Measurements from ENCODE around the gene AJAP1. TPM values are rescaled to one million over a fixed set of nuclear protein-coding genes. Genes with fewer than 3 reads are reported as not detected.
"Not testable (repeated sequence)": the region's sequence is repeated elsewhere in the genome, so short reads cannot be mapped to it uniquely, and the experiment has no call there.

The AJAP1 gene
- total and polyA plus RNA-seq, 2 experiments from 2014 or later, result not detected

GRCh38 chr1:4617506-4617905 is 36.9 kb upstream of the AJAP1 start:
- Mint-ChIP-seq H3K27me3 (ENCODE audit: insufficient read depth, low read depth, poor library complexity) (peaks cover 9% of the 10 kb centered on the region), H3K27ac (no peak overlapping the region), H3K4me1 (peaks cover 5% of the 10 kb centered on the region; the same call in 1 of the 3 replicates), H3K36me3 (ENCODE audit: low read depth) (no peaks in the 10 kb centered on the region), H3K4me3 (no peak overlapping the region), H3K9me3 (no peaks in the 10 kb centered on the region; the same call in 2 of the 3 replicates)
- 0 out of 2 replicates have a peak, but pooled peaks cover 3% of the 10 kb centered on the region for H3K36me3 ChIP-seq (ENCODE audit: insufficient read depth)
- H3F3A ChIP-seq (replicated peaks; ENCODE audit: low read depth), result no peaks in the 10 kb centered on the region
- no peaks in the 10 kb centered on the region for H3K9me2 ChIP-seq (ENCODE audit: insufficient read depth)
- no peak for TF ChIP-seq CTCF (conservative IDR thresholded peaks at IDR 0.05; ENCODE audit: low read depth in 2 of 2)
- no peak for TF ChIP-seq NANOG (IDR thresholded peaks at IDR 0.05; ENCODE audit: borderline replicate concordance)
- no peak overlapping the region for H3K4me3 ChIP-seq
- H4K20me1 ChIP-seq (replicated peaks; ENCODE audit: insufficient read depth), result no peaks in the 10 kb centered on the region
- no peak overlapping the region for H3K4me2 ChIP-seq
- no peak overlapping the region for H2AFZ ChIP-seq
- DNase-seq (ENCODE audit: low spot score), result no peak
- H3K79me2 ChIP-seq (replicated peaks; ENCODE audit: insufficient read depth), result no peaks in the 10 kb centered on the region
- H3K4me1 ChIP-seq (ENCODE audit: insufficient read depth), result no peaks in the 10 kb centered on the region
- no peak for ATAC-seq
- no peaks in the 10 kb centered on the region for H3K27me3 ChIP-seq (ENCODE audit: insufficient read depth)
- no peak overlapping the region for H3K27ac ChIP-seq (ENCODE audit: low read depth)

GRCh38 chr1:4618827-4619226 is 35.6 kb upstream of the AJAP1 start:
- not testable (repeated sequence) for H3K27ac Mint-ChIP-seq; H2AFZ ChIP-seq; H3K4me1 Mint-ChIP-seq; H3K9me2 ChIP-seq (ENCODE audit: insufficient read depth); H3K27me3 Mint-ChIP-seq (ENCODE audit: insufficient read depth, low read depth, poor library complexity); H3K27ac ChIP-seq (ENCODE audit: low read depth); H3K79me2 ChIP-seq (replicated peaks; ENCODE audit: insufficient read depth); DNase-seq (ENCODE audit: low spot score); ATAC-seq; H3K27me3 ChIP-seq (ENCODE audit: insufficient read depth); H3K4me3 Mint-ChIP-seq; H3K36me3 ChIP-seq (ENCODE audit: insufficient read depth); H3K4me1 ChIP-seq (ENCODE audit: insufficient read depth); H3K4me3 ChIP-seq; H3K36me3 Mint-ChIP-seq (ENCODE audit: low read depth); H3K9me3 Mint-ChIP-seq; H3F3A ChIP-seq (replicated peaks; ENCODE audit: low read depth); H3K4me2 ChIP-seq; H4K20me1 ChIP-seq (replicated peaks; ENCODE audit: insufficient read depth)

- H2AFZ ChIP-seq, result no peak overlapping the region
- H3K9me3 Mint-ChIP-seq, result no peaks in the 10 kb centered on the region
- no peaks in the 10 kb centered on the region for H3K4me1 Mint-ChIP-seq
- H3K4me3 Mint-ChIP-seq, result no peak overlapping the region
- no peaks in the 10 kb centered on the region for H3K4me1 ChIP-seq (ENCODE audit: insufficient read depth)
- H3K4me2 ChIP-seq, result no peak overlapping the region
- DNase-seq (ENCODE audit: low spot score) (no peak), ATAC-seq (no peak)
- 0 out of 2 replicates have a peak, but pooled peaks cover 3% of the 10 kb centered on the region for H3K36me3 ChIP-seq (ENCODE audit: insufficient read depth)
- no peaks in the 10 kb centered on the region for H3K9me2 ChIP-seq (ENCODE audit: insufficient read depth)
- H3K27ac ChIP-seq (ENCODE audit: low read depth), result no peak overlapping the region
- H3K27me3 ChIP-seq (ENCODE audit: insufficient read depth), result no peaks in the 10 kb centered on the region
- no peaks in the 10 kb centered on the region for H3K79me2 ChIP-seq (replicated peaks; ENCODE audit: insufficient read depth)
- no peaks in the 10 kb centered on the region for H3K36me3 Mint-ChIP-seq (ENCODE audit: low read depth)
- H4K20me1 ChIP-seq (replicated peaks; ENCODE audit: insufficient read depth), result no peaks in the 10 kb centered on the region
- no peaks in the 10 kb centered on the region for H3F3A ChIP-seq (replicated peaks; ENCODE audit: low read depth)
- no peaks in the 10 kb centered on the region for H3K27me3 Mint-ChIP-seq (ENCODE audit: insufficient read depth, low read depth, poor library complexity)
- no peak overlapping the region for H3K4me3 ChIP-seq
- no peak overlapping the region for H3K27ac Mint-ChIP-seq
- no peak for TF ChIP-seq JUNB (IDR thresholded peaks at IDR 0.05; ENCODE audit: unreplicated experiment)
- TF ChIP-seq ZNF331 (CRISPR knock-in tag; IDR thresholded peaks at IDR 0.05; ENCODE audit: low read depth), result no peak
- TF ChIP-seq REST (IDR thresholded peaks at IDR 0.05; ENCODE audit: unreplicated experiment), result no peak
- TF ChIP-seq ETS1 (IDR thresholded peaks at IDR 0.05), result no peak
- TF ChIP-seq POLR2AphosphoS5 (IDR thresholded peaks at IDR 0.05; ENCODE audit: low read depth), result no peak
- TF ChIP-seq EZH2phosphoT487 (IDR thresholded peaks at IDR 0.05; ENCODE audit: unreplicated experiment), result no peak
These were observed 32.8 kb upstream of the AJAP1 start for GRCh38 chr1:4621646-4622045.

Measured in GM23338 (cell line).